GM23338 (cell line): ENCODE data around the gene ATP5ME. TPM values are rescaled to one million over a fixed set of nuclear protein-coding genes. Genes with fewer than 3 reads are reported as not detected.

Source experiments
- ATAC-seq: fragments of 200-7000 bp; cut with Tn5 transposase; 3 replicates; pipeline ENCODE4 v1.9.1; 2020
- DNase-seq: peaks from one replicate; pipeline ENCODE4 v3.0.0-alpha.2; 2015; ENCODE audit warnings: low spot score
- H2AFZ ChIP-seq: fragments of 200-600 bp; sonication (generic); 2 replicates; pipeline ENCODE4 v1.8.0; 2016; ENCODE audit warnings: antibody characterized with exemption, mild to moderate bottlenecking, moderate library complexity
- H3F3A ChIP-seq: fragments of 200-600 bp; sonication (generic); replicated peaks from 2 replicates; pipeline ENCODE4 v1.8.0; 2017; ENCODE audit warnings: antibody characterized with exemption, mixed run types, low read depth
- H3K27ac ChIP-seq: fragments of 200-600 bp; sonication (generic); 2 replicates; pipeline ENCODE4 v1.6.1; 2016; ENCODE audit warnings: low read depth
- H3K27me3 ChIP-seq: fragments of 200-600 bp; sonication (generic); 2 replicates; pipeline ENCODE4 v1.8.0; 2016; ENCODE audit warnings: mild to moderate bottlenecking, mixed run types, moderate library complexity; ENCODE audit not compliant: insufficient read depth
- H3K36me3 ChIP-seq: fragments of 200-600 bp; sonication (generic); 2 replicates; pipeline ENCODE4 v1.8.0; 2016; ENCODE audit warnings: mild to moderate bottlenecking; ENCODE audit not compliant: insufficient read depth
- H3K4me1 ChIP-seq: fragments of 200-600 bp; sonication (generic); 2 replicates; pipeline ENCODE4 v1.8.0; 2016; ENCODE audit warnings: mild to moderate bottlenecking, moderate library complexity; ENCODE audit not compliant: insufficient read depth
- H3K4me2 ChIP-seq: fragments of 200-600 bp; sonication (generic); 2 replicates; pipeline ENCODE4 v1.7.1; 2017; ENCODE audit warnings: mixed run types
- H3K4me3 ChIP-seq: fragments of 200-600 bp; sonication (generic); 2 replicates; pipeline ENCODE4 v1.6.1; 2016; ENCODE audit warnings: mixed run types
- H3K79me2 ChIP-seq: fragments of 200-600 bp; sonication (generic); replicated peaks from 2 replicates; pipeline ENCODE4 v1.8.0; 2017; ENCODE audit warnings: mild to moderate bottlenecking; ENCODE audit not compliant: insufficient read depth
- H3K9me2 ChIP-seq: fragments of 200-600 bp; sonication (generic); 2 replicates; pipeline ENCODE4 v1.8.0; 2017; ENCODE audit not compliant: insufficient read depth
- H4K20me1 ChIP-seq: fragments of 200-600 bp; sonication (generic); replicated peaks from 2 replicates; pipeline ENCODE4 v1.8.0; 2017; ENCODE audit warnings: mild to moderate bottlenecking; ENCODE audit not compliant: insufficient read depth
- H3K27ac Mint-ChIP-seq: 2 replicates; pipeline ENCODE4 v1.8.0; 2020; ENCODE audit warnings: inconsistent platforms, mild to moderate bottlenecking, moderate library complexity, mixed read lengths
- H3K27me3 Mint-ChIP-seq: 3 replicates; pipeline ENCODE4 v1.8.0; 2022; ENCODE audit warnings: low read depth, mild to moderate bottlenecking, moderate library complexity, mixed read lengths, inconsistent platforms; ENCODE audit not compliant: insufficient read depth, poor library complexity
- H3K36me3 Mint-ChIP-seq: 3 replicates; pipeline ENCODE4 v1.8.0; 2021; ENCODE audit warnings: low read depth, mild to moderate bottlenecking, inconsistent platforms, moderate library complexity, mixed read lengths
- H3K4me1 Mint-ChIP-seq: 3 replicates; pipeline ENCODE4 v1.8.0; 2020; ENCODE audit warnings: mild to moderate bottlenecking, inconsistent platforms, mixed read lengths
- H3K4me3 Mint-ChIP-seq: 3 replicates; pipeline ENCODE4 v1.8.0; 2021; ENCODE audit warnings: moderate library complexity, mild to moderate bottlenecking, inconsistent platforms, mixed read lengths
- H3K9me3 Mint-ChIP-seq: 3 replicates; pipeline ENCODE4 v1.8.0; 2020; ENCODE audit warnings: moderate library complexity, mild to moderate bottlenecking, inconsistent platforms, mixed read lengths
- CREB1 ChIP-seq: fragments of 250-450 bp; sonication (Bioruptor Pico); IDR thresholded peaks from 2 replicates; pipeline ENCODE4 v1.5.0; 2020; ENCODE audit warnings: low read depth, mild to moderate bottlenecking, moderate library complexity
- EZH2 ChIP-seq: fragments of 200-600 bp; sonication (generic); IDR thresholded peaks from one replicate; pipeline ENCODE4 v1.8.0; 2017; ENCODE audit warnings: antibody characterized with exemption, mild to moderate bottlenecking, low read depth; ENCODE audit not compliant: unreplicated experiment
- EZH2phosphoT487 ChIP-seq: fragments of 200-600 bp; sonication (generic); IDR thresholded peaks from one replicate; pipeline ENCODE4 v1.8.1; 2018; ENCODE audit warnings: antibody characterized with exemption; ENCODE audit not compliant: unreplicated experiment
- JUNB ChIP-seq: IDR thresholded peaks from one replicate; pipeline ENCODE4 v1.6.1; 2016; ENCODE audit warnings: antibody characterized with exemption; ENCODE audit not compliant: unreplicated experiment
- NANOG ChIP-seq: IDR thresholded peaks from 2 replicates; pipeline ENCODE4 v1.6.1; 2016; ENCODE audit warnings: antibody characterized with exemption, borderline replicate concordance
- POLR2AphosphoS5 ChIP-seq: IDR thresholded peaks from 2 replicates; pipeline ENCODE4 v1.6.1; 2016; ENCODE audit warnings: antibody characterized with exemption, low read depth
- STAT1 ChIP-seq: IDR thresholded peaks from one replicate; pipeline ENCODE4 v1.6.1; 2016; ENCODE audit warnings: antibody characterized with exemption; ENCODE audit not compliant: unreplicated experiment
- ZNF114 ChIP-seq: fragments of 250-450 bp; sonication (Bioruptor Pico); IDR thresholded peaks from 2 replicates; pipeline ENCODE4 v1.5.0; 2020; ENCODE audit warnings: mild to moderate bottlenecking, moderate library complexity
- ZNF331 ChIP-seq: fragments of 250-450 bp; sonication (Bioruptor Pico); IDR thresholded peaks from 2 replicates; pipeline ENCODE4 v1.5.0; 2020; ENCODE audit warnings: low read depth, mild to moderate bottlenecking, moderate library complexity
- polyA plus RNA-seq: library from polyadenylated mRNA; unstranded; fragments of >200 nt; fragmentation: Nextera tagmentation; extraction: Ambion mirVana; gene quantifications from 2 replicates; pipeline ENCODE4 v1.2.1, GENCODE V29; 2016
- total RNA-seq: library from RNA; depleted of rRNA; stranded (reverse); fragments of >200 nt; shearing (Covaris generic); gene quantifications from 2 replicates; pipeline ENCODE4 v1.2.3, GENCODE V29; 2014
- TF ChIP-seq, protein P1 (sequence below): IDR thresholded peaks from one replicate; pipeline ENCODE4 v1.6.1; 2018; ENCODE audit warnings: antibody characterized with exemption; ENCODE audit not compliant: unreplicated experiment
- TF ChIP-seq, protein P2 (sequence below): fragments of 250-450 bp; sonication (Bioruptor Pico); IDR thresholded peaks from 2 replicates; pipeline ENCODE4 v1.5.0; 2020; ENCODE audit warnings: mild to moderate bottlenecking, moderate library complexity
- TF ChIP-seq, protein P3 (sequence below), 2 experiments: fragments of 200-600 bp in 1 of 2; sonication (generic) in 1 of 2; conservative IDR thresholded peaks; 2 replicates each; pipeline versions ENCODE4 v1.5.1 to v1.6.1; 2016 to 2017; ENCODE audit warnings: antibody characterized with exemption in 2 of 2, low read depth in 2 of 2, mild to moderate bottlenecking in 2 of 2, moderate library complexity in 1 of 2
- TF ChIP-seq, protein P4 (sequence below): IDR thresholded peaks from 2 replicates; pipeline ENCODE4 v1.6.1; 2016; ENCODE audit warnings: antibody characterized with exemption

Gene ATP5ME
- total and polyA plus RNA-seq, 2 experiments from 2014 or later, result 60.5 to 2,021 TPM

DNA sequence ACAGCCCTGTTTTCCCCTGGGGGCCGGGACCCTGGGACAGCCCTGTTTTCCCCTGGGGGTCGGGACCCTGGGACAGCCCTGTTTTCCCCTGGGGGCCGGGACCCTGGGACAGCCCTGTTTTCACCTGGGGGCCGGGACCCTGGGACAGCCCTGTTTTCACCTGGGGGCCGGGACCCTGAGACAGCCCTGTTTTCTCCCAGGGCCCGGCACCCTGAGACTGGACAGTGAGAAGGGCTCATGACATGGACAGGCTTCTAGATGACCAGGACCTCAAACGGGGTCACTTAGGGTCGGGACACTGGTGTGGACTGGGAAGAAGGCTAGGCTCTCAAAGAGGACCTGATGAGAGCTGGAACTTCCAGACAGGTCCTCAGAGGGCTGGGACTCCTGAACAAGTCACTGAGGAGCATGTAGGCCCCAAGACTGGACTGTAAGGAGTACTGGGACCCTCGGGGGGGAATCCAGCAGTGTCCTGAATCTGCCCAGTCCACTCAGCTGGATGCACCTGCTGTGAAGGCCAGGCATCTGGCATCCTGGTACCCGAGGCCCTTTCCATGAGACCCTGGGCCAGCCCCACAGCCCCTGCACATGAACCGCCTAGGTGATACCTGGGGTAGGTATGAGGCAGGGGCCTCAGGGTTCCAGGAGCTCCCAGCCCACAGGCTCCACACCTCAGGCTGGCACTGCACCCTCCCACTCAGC lies 34.0 kb upstream of the ATP5ME start:
- Histone ChIP-seq H3K79me2 (peaks cover 51% of the 10 kb centered on the region), H4K20me1 (peaks cover 33% of the 10 kb centered on the region), H3K36me3 (0 out of 2 replicates have a peak, but pooled peaks cover 3% of the 10 kb centered on the region), H3K4me3 (no peak overlapping the region), H3F3A (no peaks in the 10 kb centered on the region), H2AFZ (no peak overlapping the region), H3K4me2 (no peak overlapping the region), H3K27me3 (peaks cover 6% of the 10 kb centered on the region; the same call in 1 of the 2 replicates), H3K4me1 (no peaks in the 10 kb centered on the region), H3K27ac (no peak overlapping the region), H3K9me2 (no peaks in the 10 kb centered on the region)
- peaks cover 7% of the 10 kb centered on the region for H3K27me3 Mint-ChIP-seq
- H3K9me3 Mint-ChIP-seq, result no peaks in the 10 kb centered on the region
- TF ChIP-seq EZH2, result no peak
- TF ChIP-seq ZNF331 (CRISPR knock-in tag), result no peak
- TF ChIP-seq, protein P1, sequence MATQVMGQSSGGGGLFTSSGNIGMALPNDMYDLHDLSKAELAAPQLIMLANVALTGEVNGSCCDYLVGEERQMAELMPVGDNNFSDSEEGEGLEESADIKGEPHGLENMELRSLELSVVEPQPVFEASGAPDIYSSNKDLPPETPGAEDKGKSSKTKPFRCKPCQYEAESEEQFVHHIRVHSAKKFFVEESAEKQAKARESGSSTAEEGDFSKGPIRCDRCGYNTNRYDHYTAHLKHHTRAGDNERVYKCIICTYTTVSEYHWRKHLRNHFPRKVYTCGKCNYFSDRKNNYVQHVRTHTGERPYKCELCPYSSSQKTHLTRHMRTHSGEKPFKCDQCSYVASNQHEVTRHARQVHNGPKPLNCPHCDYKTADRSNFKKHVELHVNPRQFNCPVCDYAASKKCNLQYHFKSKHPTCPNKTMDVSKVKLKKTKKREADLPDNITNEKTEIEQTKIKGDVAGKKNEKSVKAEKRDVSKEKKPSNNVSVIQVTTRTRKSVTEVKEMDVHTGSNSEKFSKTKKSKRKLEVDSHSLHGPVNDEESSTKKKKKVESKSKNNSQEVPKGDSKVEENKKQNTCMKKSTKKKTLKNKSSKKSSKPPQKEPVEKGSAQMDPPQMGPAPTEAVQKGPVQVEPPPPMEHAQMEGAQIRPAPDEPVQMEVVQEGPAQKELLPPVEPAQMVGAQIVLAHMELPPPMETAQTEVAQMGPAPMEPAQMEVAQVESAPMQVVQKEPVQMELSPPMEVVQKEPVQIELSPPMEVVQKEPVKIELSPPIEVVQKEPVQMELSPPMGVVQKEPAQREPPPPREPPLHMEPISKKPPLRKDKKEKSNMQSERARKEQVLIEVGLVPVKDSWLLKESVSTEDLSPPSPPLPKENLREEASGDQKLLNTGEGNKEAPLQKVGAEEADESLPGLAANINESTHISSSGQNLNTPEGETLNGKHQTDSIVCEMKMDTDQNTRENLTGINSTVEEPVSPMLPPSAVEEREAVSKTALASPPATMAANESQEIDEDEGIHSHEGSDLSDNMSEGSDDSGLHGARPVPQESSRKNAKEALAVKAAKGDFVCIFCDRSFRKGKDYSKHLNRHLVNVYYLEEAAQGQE, result no peak
- no peak for TF ChIP-seq POLR2AphosphoS5
- TF ChIP-seq, protein P2, sequence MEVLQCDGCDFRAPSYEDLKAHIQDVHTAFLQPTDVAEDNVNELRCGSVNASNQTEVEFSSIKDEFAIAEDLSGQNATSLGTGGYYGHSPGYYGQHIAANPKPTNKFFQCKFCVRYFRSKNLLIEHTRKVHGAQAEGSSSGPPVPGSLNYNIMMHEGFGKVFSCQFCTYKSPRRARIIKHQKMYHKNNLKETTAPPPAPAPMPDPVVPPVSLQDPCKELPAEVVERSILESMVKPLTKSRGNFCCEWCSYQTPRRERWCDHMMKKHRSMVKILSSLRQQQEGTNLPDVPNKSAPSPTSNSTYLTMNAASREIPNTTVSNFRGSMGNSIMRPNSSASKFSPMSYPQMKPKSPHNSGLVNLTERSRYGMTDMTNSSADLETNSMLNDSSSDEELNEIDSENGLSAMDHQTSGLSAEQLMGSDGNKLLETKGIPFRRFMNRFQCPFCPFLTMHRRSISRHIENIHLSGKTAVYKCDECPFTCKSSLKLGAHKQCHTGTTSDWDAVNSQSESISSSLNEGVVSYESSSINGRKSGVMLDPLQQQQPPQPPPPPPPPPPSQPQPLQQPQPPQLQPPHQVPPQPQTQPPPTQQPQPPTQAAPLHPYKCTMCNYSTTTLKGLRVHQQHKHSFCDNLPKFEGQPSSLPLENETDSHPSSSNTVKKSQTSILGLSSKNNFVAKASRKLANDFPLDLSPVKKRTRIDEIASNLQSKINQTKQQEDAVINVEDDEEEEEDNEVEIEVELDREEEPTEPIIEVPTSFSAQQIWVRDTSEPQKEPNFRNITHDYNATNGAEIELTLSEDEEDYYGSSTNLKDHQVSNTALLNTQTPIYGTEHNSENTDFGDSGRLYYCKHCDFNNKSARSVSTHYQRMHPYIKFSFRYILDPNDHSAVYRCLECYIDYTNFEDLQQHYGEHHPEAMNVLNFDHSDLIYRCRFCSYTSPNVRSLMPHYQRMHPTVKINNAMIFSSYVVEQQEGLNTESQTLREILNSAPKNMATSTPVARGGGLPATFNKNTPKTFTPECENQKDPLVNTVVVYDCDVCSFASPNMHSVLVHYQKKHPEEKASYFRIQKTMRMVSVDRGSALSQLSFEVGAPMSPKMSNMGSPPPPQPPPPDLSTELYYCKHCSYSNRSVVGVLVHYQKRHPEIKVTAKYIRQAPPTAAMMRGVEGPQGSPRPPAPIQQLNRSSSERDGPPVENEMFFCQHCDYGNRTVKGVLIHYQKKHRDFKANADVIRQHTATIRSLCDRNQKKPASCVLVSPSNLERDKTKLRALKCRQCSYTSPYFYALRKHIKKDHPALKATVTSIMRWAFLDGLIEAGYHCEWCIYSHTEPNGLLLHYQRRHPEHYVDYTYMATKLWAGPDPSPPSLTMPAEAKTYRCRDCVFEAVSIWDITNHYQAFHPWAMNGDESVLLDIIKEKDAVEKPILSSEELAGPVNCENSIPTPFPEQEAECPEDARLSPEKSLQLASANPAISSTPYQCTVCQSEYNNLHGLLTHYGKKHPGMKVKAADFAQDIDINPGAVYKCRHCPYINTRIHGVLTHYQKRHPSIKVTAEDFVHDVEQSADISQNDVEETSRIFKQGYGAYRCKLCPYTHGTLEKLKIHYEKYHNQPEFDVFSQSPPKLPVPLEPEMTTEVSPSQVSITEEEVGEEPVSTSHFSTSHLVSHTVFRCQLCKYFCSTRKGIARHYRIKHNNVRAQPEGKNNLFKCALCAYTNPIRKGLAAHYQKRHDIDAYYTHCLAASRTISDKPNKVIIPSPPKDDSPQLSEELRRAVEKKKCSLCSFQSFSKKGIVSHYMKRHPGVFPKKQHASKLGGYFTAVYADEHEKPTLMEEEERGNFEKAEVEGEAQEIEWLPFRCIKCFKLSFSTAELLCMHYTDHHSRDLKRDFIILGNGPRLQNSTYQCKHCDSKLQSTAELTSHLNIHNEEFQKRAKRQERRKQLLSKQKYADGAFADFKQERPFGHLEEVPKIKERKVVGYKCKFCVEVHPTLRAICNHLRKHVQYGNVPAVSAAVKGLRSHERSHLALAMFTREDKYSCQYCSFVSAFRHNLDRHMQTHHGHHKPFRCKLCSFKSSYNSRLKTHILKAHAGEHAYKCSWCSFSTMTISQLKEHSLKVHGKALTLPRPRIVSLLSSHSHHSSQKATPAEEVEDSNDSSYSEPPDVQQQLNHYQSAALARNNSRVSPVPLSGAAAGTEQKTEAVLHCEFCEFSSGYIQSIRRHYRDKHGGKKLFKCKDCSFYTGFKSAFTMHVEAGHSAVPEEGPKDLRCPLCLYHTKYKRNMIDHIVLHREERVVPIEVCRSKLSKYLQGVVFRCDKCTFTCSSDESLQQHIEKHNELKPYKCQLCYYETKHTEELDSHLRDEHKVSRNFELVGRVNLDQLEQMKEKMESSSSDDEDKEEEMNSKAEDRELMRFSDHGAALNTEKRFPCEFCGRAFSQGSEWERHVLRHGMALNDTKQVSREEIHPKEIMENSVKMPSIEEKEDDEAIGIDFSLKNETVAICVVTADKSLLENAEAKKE (CRISPR knock-in tag), result no peak
- no peak for TF ChIP-seq NANOG
- no peak for TF ChIP-seq CREB1
- no peak for TF ChIP-seq STAT1
- TF ChIP-seq ZNF114, result no peak
- TF ChIP-seq, protein P3, sequence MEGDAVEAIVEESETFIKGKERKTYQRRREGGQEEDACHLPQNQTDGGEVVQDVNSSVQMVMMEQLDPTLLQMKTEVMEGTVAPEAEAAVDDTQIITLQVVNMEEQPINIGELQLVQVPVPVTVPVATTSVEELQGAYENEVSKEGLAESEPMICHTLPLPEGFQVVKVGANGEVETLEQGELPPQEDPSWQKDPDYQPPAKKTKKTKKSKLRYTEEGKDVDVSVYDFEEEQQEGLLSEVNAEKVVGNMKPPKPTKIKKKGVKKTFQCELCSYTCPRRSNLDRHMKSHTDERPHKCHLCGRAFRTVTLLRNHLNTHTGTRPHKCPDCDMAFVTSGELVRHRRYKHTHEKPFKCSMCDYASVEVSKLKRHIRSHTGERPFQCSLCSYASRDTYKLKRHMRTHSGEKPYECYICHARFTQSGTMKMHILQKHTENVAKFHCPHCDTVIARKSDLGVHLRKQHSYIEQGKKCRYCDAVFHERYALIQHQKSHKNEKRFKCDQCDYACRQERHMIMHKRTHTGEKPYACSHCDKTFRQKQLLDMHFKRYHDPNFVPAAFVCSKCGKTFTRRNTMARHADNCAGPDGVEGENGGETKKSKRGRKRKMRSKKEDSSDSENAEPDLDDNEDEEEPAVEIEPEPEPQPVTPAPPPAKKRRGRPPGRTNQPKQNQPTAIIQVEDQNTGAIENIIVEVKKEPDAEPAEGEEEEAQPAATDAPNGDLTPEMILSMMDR (conservative IDR thresholded peaks at IDR 0.05; ENCODE audit: low read depth in 2 of 2), result no peak
- TF ChIP-seq, protein P4, sequence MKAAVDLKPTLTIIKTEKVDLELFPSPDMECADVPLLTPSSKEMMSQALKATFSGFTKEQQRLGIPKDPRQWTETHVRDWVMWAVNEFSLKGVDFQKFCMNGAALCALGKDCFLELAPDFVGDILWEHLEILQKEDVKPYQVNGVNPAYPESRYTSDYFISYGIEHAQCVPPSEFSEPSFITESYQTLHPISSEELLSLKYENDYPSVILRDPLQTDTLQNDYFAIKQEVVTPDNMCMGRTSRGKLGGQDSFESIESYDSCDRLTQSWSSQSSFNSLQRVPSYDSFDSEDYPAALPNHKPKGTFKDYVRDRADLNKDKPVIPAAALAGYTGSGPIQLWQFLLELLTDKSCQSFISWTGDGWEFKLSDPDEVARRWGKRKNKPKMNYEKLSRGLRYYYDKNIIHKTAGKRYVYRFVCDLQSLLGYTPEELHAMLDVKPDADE, result no peak
- no peak for TF ChIP-seq JUNB
- no peak for TF ChIP-seq EZH2phosphoT487
- H3K36me3 Mint-ChIP-seq, result peaks cover 27% of the 10 kb centered on the region
- DNase-seq (no peak), ATAC-seq (no peak)
- H3K4me3 Mint-ChIP-seq, result no peak overlapping the region
- H3K4me1 Mint-ChIP-seq, result peaks cover 4% of the 10 kb centered on the region; the same call in 2 of the 3 replicates
- H3K27ac Mint-ChIP-seq, result no peak overlapping the region
